B cell (primary cell): Measurements from ENCODE around the gene ARHGAP22. TPM values are rescaled to one million over a fixed set of nuclear protein-coding genes. Genes with fewer than 3 reads are reported as not detected.

Experiments
- ATAC-seq: fragments of 200-7000 bp; cut with Tn5 transposase; one replicate; pipeline ENCODE4 v1.10.0; 2021; ENCODE audit warnings: low read depth, mild to moderate bottlenecking, moderate number of reproducible peaks, moderate library complexity
- CTCF ChIA-PET: fragments of 350-600 bp; sonication (Branson Sonifier 250); formaldehyde crosslinking; loops from one replicate; lab custom pipeline; 2021; ENCODE audit warnings: antibody characterized with exemption, inconsistent platforms; lab: Charles Lee
- POLR2A ChIA-PET: fragments of 350-600 bp; sonication (Branson Sonifier 250); formaldehyde crosslinking; loops from one replicate; lab custom pipeline; 2021; ENCODE audit warnings: antibody characterized with exemption; lab: Charles Lee
- DNase-seq: peaks from one replicate; pipeline ENCODE4 v3.0.0; 2013
- H2AFZ ChIP-seq: 2 replicates; pipeline ENCODE4 v1.6.1; 2012; ENCODE audit warnings: mild to moderate bottlenecking, low read depth, low read length; ENCODE audit not compliant: insufficient read depth, poor library complexity, severe bottlenecking
- H3K27ac ChIP-seq, 2 donors: 1 replicate in 1 of 2; 2 replicates in 1 of 2; pipeline ENCODE4 v1.5.1; 2012 to 2013; ENCODE audit warnings: low read length in 2 of 2, mild to moderate bottlenecking in 2 of 2, moderate library complexity in 1 of 2
- H3K27me3 ChIP-seq, 4 experiments: fragments of 200-600 bp in 1 of 4; sonication (generic) in 1 of 4; replicated peaks in 1 of 4; 1 replicate in 2 of 4; 2 replicates in 2 of 4; pipeline versions ENCODE4 v1.6.1 to v1.7.0; 2013 to 2016; ENCODE audit warnings: low read length in 3 of 4, mild to moderate bottlenecking in 2 of 4, mixed read lengths in 1 of 4, moderate library complexity in 1 of 4; ENCODE audit not compliant: insufficient read depth in 4 of 4, control insufficient read depth in 3 of 4; ENCODE audit errors: control extremely low read depth in 1 of 4
- H3K36me3 ChIP-seq, 2 experiments: replicated peaks in 1 of 2; 1 replicate in 1 of 2; 2 replicates in 1 of 2; pipeline versions ENCODE4 v1.6.1 to v1.7.1; 2013; ENCODE audit warnings: low read length in 1 of 2; ENCODE audit not compliant: insufficient read depth in 2 of 2, control insufficient read depth in 1 of 2; ENCODE audit errors: control extremely low read depth in 1 of 2, extremely low read depth in 1 of 2
- H3K4me1 ChIP-seq, 2 donors: fragments of 200-600 bp in 1 of 2; sonication (generic) in 1 of 2; 1 replicate in 1 of 2; 2 replicates in 1 of 2; pipeline versions ENCODE4 v1.5.1 to v1.6.1; 2013 to 2017; ENCODE audit warnings: low read length in 2 of 2; ENCODE audit not compliant: control insufficient read depth in 2 of 2, insufficient read depth in 2 of 2
- H3K4me2 ChIP-seq: replicated peaks from 2 replicates; pipeline ENCODE3; 2012; ENCODE audit warnings: mild to moderate bottlenecking, low read depth, low read length; ENCODE audit not compliant: poor library complexity, severe bottlenecking
- H3K4me3 ChIP-seq, 5 experiments: fragments of 200-600 bp in 1 of 5; sonication (generic) in 1 of 5; 1 replicate in 3 of 5; 2 replicates in 2 of 5; pipeline versions ENCODE4 v1.5.1 to v1.7.0; 2011 to 2016; ENCODE audit warnings: low read length in 4 of 5, mild to moderate bottlenecking in 4 of 5, low read depth in 2 of 5, control low read depth in 1 of 5, moderate library complexity in 1 of 5; ENCODE audit not compliant: insufficient read depth in 1 of 5; ENCODE audit errors: control extremely low read depth in 1 of 5, extremely low read depth in 1 of 5
- H3K79me2 ChIP-seq: fragments of 200-600 bp; sonication (generic); one replicate; pipeline ENCODE4 v1.6.0; 2016; ENCODE audit warnings: low read length; ENCODE audit not compliant: control insufficient read depth, insufficient read depth
- H3K9ac ChIP-seq: fragments of 200-600 bp; sonication (generic); 2 replicates; pipeline ENCODE4 v1.6.1; 2017; ENCODE audit warnings: mild to moderate bottlenecking, low read length, moderate library complexity
- H3K9me3 ChIP-seq, 3 donors: one replicate each; pipeline versions ENCODE4 v1.6.1 to v1.7.1; 2013; ENCODE audit warnings: low read length in 2 of 3; ENCODE audit not compliant: control insufficient read depth in 2 of 3, insufficient read depth in 1 of 3; ENCODE audit errors: control extremely low read depth in 1 of 3
- H4K20me1 ChIP-seq: 2 replicates; pipeline ENCODE4 v1.6.0; 2012; ENCODE audit warnings: mild to moderate bottlenecking, low read length; ENCODE audit not compliant: insufficient read depth, control insufficient read depth, poor library complexity, severe bottlenecking
- H3K27ac Mint-ChIP-seq: one replicate; pipeline ENCODE4 v1.8.0; 2021; ENCODE audit warnings: mixed read lengths
- H3K27me3 Mint-ChIP-seq: one replicate; pipeline ENCODE4 v1.8.0; 2021; ENCODE audit warnings: mixed read lengths
- H3K4me1 Mint-ChIP-seq: one replicate; pipeline ENCODE4 v1.8.0; 2021; ENCODE audit warnings: mixed read lengths
- H3K4me3 Mint-ChIP-seq: one replicate; pipeline ENCODE4 v1.8.0; 2021; ENCODE audit warnings: mixed read lengths
- H3K9me3 Mint-ChIP-seq: one replicate; pipeline ENCODE4 v1.8.0; 2022; ENCODE audit warnings: mixed read lengths; ENCODE audit not compliant: insufficient read depth
- CTCF ChIP-seq: fragments of 200-600 bp; IDR thresholded peaks from one replicate; pipeline ENCODE4 v1.8.0; 2022; ENCODE audit warnings: antibody characterized with exemption, mild to moderate bottlenecking
- EZH2 ChIP-seq: IDR thresholded peaks from 2 replicates; pipeline ENCODE4 v1.6.1; 2012; ENCODE audit warnings: borderline replicate concordance, low read depth, mild to moderate bottlenecking, moderate library complexity, low read length; ENCODE audit not compliant: insufficient read depth, poor library complexity, severe bottlenecking
- WGBS: methylation state at CpG from one replicate; pipeline ENCODE4 v1.1.5; 2013; ENCODE audit warnings: missing lambda C conversion rate; ENCODE audit not compliant: insufficient coverage; 5-methylcytosine and 5-hydroxymethylcytosine counted together
- intact Hi-C: fragments of 100-400 bp; cut with micrococcal nuclease; formaldehyde crosslinking; loops from one replicate; pipeline ENCODE4 v1.10.0; 2022
- polyA plus RNA-seq: library from polyadenylated mRNA; depleted of rRNA; stranded (reverse); fragments of >200 nt; gene quantifications from 2 replicates; pipeline ENCODE4 v1.2.3, GENCODE V29; 2012
- total RNA-seq, 2 donors: library from RNA; stranded (reverse); fragments of 120-200 nt in 1 of 2; gene quantifications; 1 replicate in 1 of 2; 2 replicates in 1 of 2; pipeline versions ENCODE4 v1.2.3 to v1.2.4, GENCODE V29; 2013 to 2022

The ARHGAP22 gene
- total and polyA plus RNA-seq, 2 donors (not counting 1 experiment from before 2014, with no cell fraction given): 1.9 to 2.0 TPM

DNA sequence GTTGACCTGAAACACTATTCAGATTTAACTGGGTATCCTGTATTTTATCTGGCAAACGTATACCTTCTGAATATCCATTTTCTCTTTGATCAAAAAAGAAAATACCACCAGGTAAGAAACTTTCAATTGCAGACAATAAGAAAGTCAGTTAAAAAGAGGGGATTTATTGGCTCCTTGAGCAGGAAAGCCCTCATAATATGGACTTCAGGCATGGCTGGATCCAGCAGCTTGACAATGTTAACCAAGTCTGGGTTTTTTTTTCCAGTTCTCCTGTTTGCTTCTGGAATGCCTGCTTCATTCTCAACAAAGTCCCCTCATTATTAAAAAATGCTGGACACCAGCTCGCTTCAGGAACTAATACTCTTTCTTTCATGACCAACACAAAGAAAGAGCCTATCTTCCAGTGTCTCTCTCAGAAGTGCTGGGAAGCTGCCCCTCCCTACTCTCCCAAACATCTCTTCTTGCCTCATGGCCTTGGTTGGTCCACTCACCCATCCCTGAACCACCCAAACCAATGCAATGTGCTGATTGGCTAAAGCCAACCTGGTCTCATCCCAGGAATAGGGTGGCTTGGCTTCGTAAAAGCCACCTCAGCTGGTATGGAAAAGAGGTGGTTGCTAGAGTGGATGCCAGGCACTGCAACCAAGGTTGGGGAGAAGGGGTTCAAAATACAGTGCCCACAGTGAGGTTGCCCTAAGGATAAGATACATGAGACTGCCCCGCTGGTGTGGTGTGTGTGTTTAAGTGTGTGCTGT lies 49.2 kb upstream of the ARHGAP22 start:
- H3K4me1 ChIP-seq: peaks cover 33 to 41% of the 10 kb centered on the region in 2 donors
- H3K4me2 ChIP-seq: no peak overlapping the region
- no peak overlapping the region for H3K4me3 ChIP-seq
- Mint-ChIP-seq H3K27ac (no peak overlapping the region), H3K27me3 (peaks cover 5% of the 10 kb centered on the region), H3K4me1 (peaks cover 42% of the 10 kb centered on the region), H3K9me3 (no peaks in the 10 kb centered on the region), H3K4me3 (peak overlapping the region; percentile 21)
- H3K79me2 ChIP-seq: peaks cover 24% of the 10 kb centered on the region
- H3K9ac ChIP-seq: no peak overlapping the region
- no peak overlapping the region for H2AFZ ChIP-seq
- TF ChIP-seq CTCF: no peak
- no peak for TF ChIP-seq EZH2
- H3K27me3 ChIP-seq: peaks cover 0 to 17% (median 8%) of the 10 kb centered on the region in 4 experiments
- no peak overlapping the region for H3K27ac ChIP-seq
- no peaks in the 10 kb centered on the region for H3K36me3 ChIP-seq
- H3K9me3 ChIP-seq: peaks cover 0 to 4% (median 0%) of the 10 kb centered on the region in 3 donors
- POLR2A ChIA-PET: no interaction called here
- intact Hi-C loops: no loop called here
- ATAC-seq (no peak), DNase-seq (no peak)
- H4K20me1 ChIP-seq: peaks cover 16% of the 10 kb centered on the region
- WGBS: 90% methylated on average over 2 of the region's 4 CpGs
- CTCF ChIA-PET: interaction anchor here (3.0 to 13.4 kb wide), 6 partner anchors 14 to 290 kb away, joined by 32 to 512 read pairs (median 76); partner anchors contain the start of gene ARHGAP22

- H3K4me3 ChIP-seq: no peak overlapping the region
- H3K9me3 ChIP-seq: peaks cover 0 to 4% (median 0%) of the 10 kb centered on the region in 3 donors
- H4K20me1 ChIP-seq: peaks cover 8% of the 10 kb centered on the region
- H3K79me2 ChIP-seq: peaks cover 16% of the 10 kb centered on the region
- Mint-ChIP-seq H3K27me3 (peaks cover 12% of the 10 kb centered on the region), H3K4me1 (peaks cover 40% of the 10 kb centered on the region), H3K9me3 (no peaks in the 10 kb centered on the region), H3K4me3 (no peak overlapping the region), H3K27ac (no peak overlapping the region)
- H3K4me1 ChIP-seq: peaks cover 31 to 36% of the 10 kb centered on the region in 2 donors
- intact Hi-C loops: no loop called here
- ATAC-seq (no peak), DNase-seq (no peak)
- CTCF ChIA-PET: interaction anchor here (1.5 to 13.4 kb wide), 4 partner anchors 38 to 102 kb away, joined by 3 to 512 read pairs (median 208); partner anchors contain the start of gene ARHGAP22
- H2AFZ ChIP-seq: no peak overlapping the region
- H3K9ac ChIP-seq: no peak overlapping the region
- TF ChIP-seq EZH2: no peak
- TF ChIP-seq CTCF: no peak
- 99% methylated on average over 5 of the region's 5 CpGs for WGBS
- POLR2A ChIA-PET: no interaction called here
- no peak overlapping the region for H3K4me2 ChIP-seq
- H3K36me3 ChIP-seq: no peaks in the 10 kb centered on the region
- no peak overlapping the region for H3K27ac ChIP-seq
- H3K27me3 ChIP-seq: peaks cover 0 to 17% (median 8%) of the 10 kb centered on the region in 4 experiments
Observed at GRCh38 chr10:48653347-48653746, 48.5 kb upstream of the ARHGAP22 start.
